Hepatocyte (in vitro differentiated cells): ENCODE data around the gene NAB1. TPM values are rescaled to one million over a fixed set of nuclear protein-coding genes. Genes with fewer than 3 reads are reported as not detected.

ENCODE experiments used
- DNase-seq: peaks from one replicate; pipeline ENCODE4 v3.0.0-alpha.2; 2016; ENCODE audit warnings: low spot score
- H2AFZ ChIP-seq: fragments of 200-600 bp; sonication (generic); 2 replicates; pipeline ENCODE4 v1.6.0; 2016; ENCODE audit warnings: antibody characterized with exemption, mild to moderate bottlenecking
- H3K27ac ChIP-seq: fragments of 200-600 bp; sonication (generic); 2 replicates; pipeline ENCODE4 v1.5.1; 2016; ENCODE audit warnings: mild to moderate bottlenecking
- H3K27me3 ChIP-seq: fragments of 200-600 bp; sonication (generic); 2 replicates; pipeline ENCODE4 v1.6.1; 2016
- H3K36me3 ChIP-seq: fragments of 200-600 bp; sonication (generic); replicated peaks from 2 replicates; pipeline ENCODE4 v1.5.1; 2016; ENCODE audit warnings: low read depth; ENCODE audit not compliant: insufficient read depth
- H3K4me1 ChIP-seq: fragments of 200-600 bp; sonication (generic); 2 replicates; pipeline ENCODE4 v1.5.1; 2016; ENCODE audit warnings: mild to moderate bottlenecking, moderate library complexity; ENCODE audit not compliant: insufficient read depth
- H3K4me2 ChIP-seq: fragments of 200-600 bp; sonication (generic); 2 replicates; pipeline ENCODE4 v1.6.0; 2016
- H3K4me3 ChIP-seq: fragments of 200-600 bp; sonication (generic); 2 replicates; pipeline ENCODE4 v1.5.1; 2016; ENCODE audit warnings: mild to moderate bottlenecking
- H3K79me2 ChIP-seq: fragments of 200-600 bp; sonication (generic); 2 replicates; pipeline ENCODE4 v1.6.0; 2017; ENCODE audit warnings: mild to moderate bottlenecking
- H3K9me2 ChIP-seq: fragments of 200-600 bp; sonication (generic); replicated peaks from 2 replicates; pipeline ENCODE4 v1.6.0; 2017; ENCODE audit warnings: mild to moderate bottlenecking; ENCODE audit not compliant: insufficient read depth
- H3K9me3 ChIP-seq: fragments of 200-600 bp; sonication (generic); 2 replicates; pipeline ENCODE4 v1.5.1; 2016; ENCODE audit warnings: low read depth, mild to moderate bottlenecking
- H4K20me1 ChIP-seq: fragments of 200-600 bp; sonication (generic); 2 replicates; pipeline ENCODE4 v1.6.0; 2016; ENCODE audit warnings: mild to moderate bottlenecking; ENCODE audit not compliant: insufficient read depth, poor library complexity, severe bottlenecking
- EZH2 ChIP-seq: fragments of 200-600 bp; sonication (generic); IDR thresholded peaks from 2 replicates; pipeline ENCODE4 v1.6.1; 2016; ENCODE audit warnings: antibody characterized with exemption, mild to moderate bottlenecking, borderline replicate concordance
- EZH2phosphoT487 ChIP-seq: fragments of 200-600 bp; sonication (generic); IDR thresholded peaks from one replicate; pipeline ENCODE4 v1.6.1; 2018; ENCODE audit warnings: antibody characterized with exemption, mild to moderate bottlenecking, low read depth, moderate library complexity; ENCODE audit not compliant: unreplicated experiment, severe bottlenecking
- WGBS: methylation state at CpG from one replicate; pipeline ENCODE4 v1.1.6; 2016; ENCODE audit warnings: low lambda C conversion rate; ENCODE audit errors: missing lambda C conversion rate; 5-methylcytosine and 5-hydroxymethylcytosine counted together
- polyA plus RNA-seq: library from polyadenylated mRNA; unstranded; fragments of >200 nt; fragmentation: Nextera tagmentation; extraction: Ambion mirVana; gene quantifications from 2 replicates; pipeline ENCODE4 v1.2.1, GENCODE V29; 2016
- total RNA-seq: library from RNA; depleted of rRNA; stranded (reverse); fragments of >200 nt; gene quantifications from 2 replicates; pipeline ENCODE4 v1.2.3, GENCODE V29; 2014
- TF ChIP-seq, protein P1 (sequence below): fragments of 200-600 bp; sonication (generic); IDR thresholded peaks from 2 replicates; pipeline ENCODE4 v1.5.1; 2016; ENCODE audit warnings: antibody characterized with exemption, mild to moderate bottlenecking; ENCODE audit not compliant: poor library complexity

NAB1 gene
- total and polyA plus RNA-seq, 2 experiments from 2014 or later, result 9.9 to 46.6 TPM

GRCh38 chr2:190736355-190736754 is 87.5 kb downstream of the NAB1 start:
- H3K9me3 ChIP-seq, result no peaks in the 10 kb centered on the region
- no peak for DNase-seq
- no peaks in the 10 kb centered on the region for H3K9me2 ChIP-seq
- WGBS, result 93% methylated on average over 8 of the region's 8 CpGs
- no peaks in the 10 kb centered on the region for H3K36me3 ChIP-seq
- no peak overlapping the region for H3K4me3 ChIP-seq
- H3K79me2 ChIP-seq, result no peaks in the 10 kb centered on the region
- no peaks in the 10 kb centered on the region for H4K20me1 ChIP-seq
- no peak overlapping the region for H2AFZ ChIP-seq
- TF ChIP-seq EZH2 (no peak), EZH2phosphoT487 (no peak)
- TF ChIP-seq, protein P1, sequence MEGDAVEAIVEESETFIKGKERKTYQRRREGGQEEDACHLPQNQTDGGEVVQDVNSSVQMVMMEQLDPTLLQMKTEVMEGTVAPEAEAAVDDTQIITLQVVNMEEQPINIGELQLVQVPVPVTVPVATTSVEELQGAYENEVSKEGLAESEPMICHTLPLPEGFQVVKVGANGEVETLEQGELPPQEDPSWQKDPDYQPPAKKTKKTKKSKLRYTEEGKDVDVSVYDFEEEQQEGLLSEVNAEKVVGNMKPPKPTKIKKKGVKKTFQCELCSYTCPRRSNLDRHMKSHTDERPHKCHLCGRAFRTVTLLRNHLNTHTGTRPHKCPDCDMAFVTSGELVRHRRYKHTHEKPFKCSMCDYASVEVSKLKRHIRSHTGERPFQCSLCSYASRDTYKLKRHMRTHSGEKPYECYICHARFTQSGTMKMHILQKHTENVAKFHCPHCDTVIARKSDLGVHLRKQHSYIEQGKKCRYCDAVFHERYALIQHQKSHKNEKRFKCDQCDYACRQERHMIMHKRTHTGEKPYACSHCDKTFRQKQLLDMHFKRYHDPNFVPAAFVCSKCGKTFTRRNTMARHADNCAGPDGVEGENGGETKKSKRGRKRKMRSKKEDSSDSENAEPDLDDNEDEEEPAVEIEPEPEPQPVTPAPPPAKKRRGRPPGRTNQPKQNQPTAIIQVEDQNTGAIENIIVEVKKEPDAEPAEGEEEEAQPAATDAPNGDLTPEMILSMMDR, result no peak
- no peaks in the 10 kb centered on the region for H3K4me1 ChIP-seq
- no peaks in the 10 kb centered on the region for H3K27me3 ChIP-seq
- no peak overlapping the region for H3K27ac ChIP-seq
- H3K4me2 ChIP-seq, result no peak overlapping the region

GRCh38 chr2:190740449-190740848 is 91.6 kb downstream of the NAB1 start:
- no peaks in the 10 kb centered on the region for H4K20me1 ChIP-seq
- H2AFZ ChIP-seq, result no peak overlapping the region
- no peak overlapping the region for H3K4me3 ChIP-seq
- H3K9me3 ChIP-seq, result no peaks in the 10 kb centered on the region
- H3K4me2 ChIP-seq, result no peak overlapping the region
- H3K9me2 ChIP-seq, result no peaks in the 10 kb centered on the region
- H3K79me2 ChIP-seq, result no peaks in the 10 kb centered on the region
- TF ChIP-seq, protein P1, result no peak
- no peak for TF ChIP-seq EZH2
- TF ChIP-seq EZH2phosphoT487, result no peak
- H3K4me1 ChIP-seq, result no peaks in the 10 kb centered on the region
- H3K27ac ChIP-seq, result no peak overlapping the region
- no peaks in the 10 kb centered on the region for H3K36me3 ChIP-seq
- 92% methylated on average over 2 of the region's 2 CpGs for WGBS
- no peaks in the 10 kb centered on the region for H3K27me3 ChIP-seq
- DNase-seq, result no peak

Other genes starting within 250 kb of the NAB1 start
- 15.9 and 17.9 TPM in 2 replicates for gene MFSD6, start 240.7 kb upstream of the NAB1 start, total RNA-seq
- 5.2 and 9.7 TPM in 2 replicates for gene MFSD6, start 240.7 kb upstream of the NAB1 start, polyA plus RNA-seq
- 8.1 and 9.9 TPM in 2 replicates for gene NEMP2, start 114.4 kb upstream of the NAB1 start, total RNA-seq
- gene NEMP2, start 114.4 kb upstream of the NAB1 start, polyA plus RNA-seq, result 3.2 and 6.2 TPM in 2 replicates
- 385 and 460 TPM in 2 replicates for gene GLS, start 231.7 kb downstream of the NAB1 start, total RNA-seq
- gene GLS, start 231.7 kb downstream of the NAB1 start, polyA plus RNA-seq, result 78.8 and 78.9 TPM in 2 replicates